Stomach smooth muscle (tissue), 2 donors: ENCODE data around the gene PRKD3.

Source experiments
- H3K27ac ChIP-seq: one replicate; pipeline ENCODE4 v1.7.0; 2013; ENCODE audit warnings: mild to moderate bottlenecking, low read length, inconsistent platforms
- H3K27me3 ChIP-seq, 2 donors: one replicate each; pipeline ENCODE4 v1.7.0; 2013; ENCODE audit warnings: low read length in 2 of 2; ENCODE audit not compliant: insufficient read depth in 2 of 2, control insufficient read depth in 1 of 2
- H3K36me3 ChIP-seq, 2 donors: one replicate each; pipeline ENCODE4 v1.7.0; 2013; ENCODE audit warnings: low read length in 2 of 2; ENCODE audit not compliant: control insufficient read depth in 2 of 2, insufficient read depth in 2 of 2
- H3K4me1 ChIP-seq: one replicate; pipeline ENCODE4 v1.7.0; 2013; ENCODE audit warnings: low read length; ENCODE audit not compliant: control insufficient read depth, insufficient read depth
- H3K4me3 ChIP-seq, 2 donors: one replicate each; pipeline ENCODE4 v1.7.0; 2013; ENCODE audit warnings: low read length in 2 of 2
- H3K9ac ChIP-seq, 2 donors: one replicate each; pipeline ENCODE4 v1.7.0; 2013; ENCODE audit warnings: low read length in 2 of 2, mild to moderate bottlenecking in 1 of 2
- H3K9me3 ChIP-seq, 2 donors: one replicate each; pipeline ENCODE4 v1.7.0; 2013; ENCODE audit warnings: low read length in 2 of 2; ENCODE audit not compliant: control insufficient read depth in 2 of 2
- donor health status: healthy.
- donor health status: Pancreatic carcinoma.

Gene PRKD3

GRCh38 chr2:37326285-37326684, 1.7 kb upstream of the PRKD3 start:
- H3K9me3 ChIP-seq = no peaks in the 10 kb centered on the region
- H3K4me1 ChIP-seq = peaks cover 4% of the 10 kb centered on the region
- H3K9ac ChIP-seq = peak overlapping the region in 1 of 2 donors; percentile 28
- H3K36me3 ChIP-seq = no peaks in the 10 kb centered on the region
- H3K4me3 ChIP-seq = no peak overlapping the region
- H3K27ac ChIP-seq = no peak overlapping the region
- H3K27me3 ChIP-seq = no peaks in the 10 kb centered on the region

GRCh38 chr2:37325625-37326071, 1.0 kb upstream of the PRKD3 start:
- H3K27me3 ChIP-seq = no peaks in the 10 kb centered on the region
- peak overlapping the region; percentile 69 for H3K27ac ChIP-seq
- H3K9ac ChIP-seq = peak overlapping the region in 1 of 2 donors; percentile 82
- H3K36me3 ChIP-seq = no peaks in the 10 kb centered on the region
- H3K4me1 ChIP-seq = peaks cover 4% of the 10 kb centered on the region
- peak overlapping the region; percentile 87 to 94 for H3K4me3 ChIP-seq
- H3K9me3 ChIP-seq = no peaks in the 10 kb centered on the region

GRCh38 chr2:37324536-37324785, 172 bp downstream of the PRKD3 start:
- Histone ChIP-seq H3K36me3 (no peaks in the 10 kb centered on the region), H3K27me3 (no peaks in the 10 kb centered on the region), H3K27ac (no peak overlapping the region), H3K9ac (peak overlapping the region in 1 of 2 donors; percentile 77), H3K9me3 (no peaks in the 10 kb centered on the region), H3K4me1 (peaks cover 4% of the 10 kb centered on the region), H3K4me3 (peak overlapping the region in 1 of 2 donors; percentile 94)

- no peaks in the 10 kb centered on the region for H3K27me3 ChIP-seq
- peak overlapping the region; percentile 77 to 91 for H3K9ac ChIP-seq
- peak overlapping the region; percentile 89 to 94 for H3K4me3 ChIP-seq
- H3K27ac ChIP-seq = peak overlapping the region; percentile 70
- H3K4me1 ChIP-seq = peaks cover 4% of the 10 kb centered on the region
- no peaks in the 10 kb centered on the region for H3K36me3 ChIP-seq
- H3K9me3 ChIP-seq = no peaks in the 10 kb centered on the region
These were observed 675 bp downstream of the PRKD3 start for GRCh38 chr2:37323781-37324535.

- peak overlapping the region; percentile 89 to 94 for H3K4me3 ChIP-seq
- H3K9ac ChIP-seq = peak overlapping the region; percentile 77 to 91
- peak overlapping the region; percentile 70 for H3K27ac ChIP-seq
- peaks cover 4% of the 10 kb centered on the region for H3K4me1 ChIP-seq
- no peaks in the 10 kb centered on the region for H3K9me3 ChIP-seq
- H3K36me3 ChIP-seq = no peaks in the 10 kb centered on the region
- H3K27me3 ChIP-seq = no peaks in the 10 kb centered on the region
These were observed 1.4 kb downstream of the PRKD3 start for GRCh38 chr2:37323176-37323780.

GRCh38 chr2:37322368-37322767, 2.3 kb downstream of the PRKD3 start:
- H3K4me1 ChIP-seq = peaks cover 4% of the 10 kb centered on the region
- H3K27ac ChIP-seq = no peak overlapping the region
- H3K9me3 ChIP-seq = no peaks in the 10 kb centered on the region
- H3K9ac ChIP-seq = peak overlapping the region in 1 of 2 donors; percentile 77
- H3K36me3 ChIP-seq = no peaks in the 10 kb centered on the region
- no peaks in the 10 kb centered on the region for H3K27me3 ChIP-seq
- peak overlapping the region; percentile 2 to 94 for H3K4me3 ChIP-seq

GRCh38 chr2:37321029-37321682, 3.5 kb downstream of the PRKD3 start:
- H3K27ac ChIP-seq = no peak overlapping the region
- no peaks in the 10 kb centered on the region for H3K9me3 ChIP-seq
- no peaks in the 10 kb centered on the region for H3K27me3 ChIP-seq
- no peaks in the 10 kb centered on the region for H3K36me3 ChIP-seq
- H3K4me1 ChIP-seq = peaks cover 4% of the 10 kb centered on the region
- no peak overlapping the region for H3K4me3 ChIP-seq
- H3K9ac ChIP-seq = no peak overlapping the region

- H3K9ac ChIP-seq = no peak overlapping the region
- H3K4me3 ChIP-seq = no peak overlapping the region
- no peaks in the 10 kb centered on the region for H3K36me3 ChIP-seq
- no peak overlapping the region for H3K27ac ChIP-seq
- H3K27me3 ChIP-seq = no peaks in the 10 kb centered on the region
- H3K4me1 ChIP-seq = peaks cover 2% of the 10 kb centered on the region
- no peaks in the 10 kb centered on the region for H3K9me3 ChIP-seq
These were observed 4.7 kb downstream of the PRKD3 start for GRCh38 chr2:37319754-37320609.

GRCh38 chr2:37318401-37318800, 6.2 kb downstream of the PRKD3 start:
- Histone ChIP-seq H3K27ac (no peak overlapping the region), H3K27me3 (no peaks in the 10 kb centered on the region), H3K9ac (no peak overlapping the region), H3K4me3 (no peak overlapping the region), H3K9me3 (no peaks in the 10 kb centered on the region), H3K36me3 (no peaks in the 10 kb centered on the region), H3K4me1 (peaks cover 2% of the 10 kb centered on the region)

- H3K27ac ChIP-seq = no peak overlapping the region
These were observed 6.9 kb downstream of the PRKD3 start for GRCh38 chr2:37317746-37318145.

More at GRCh38 chr2:37317746-37318145, 6.9 kb downstream of the PRKD3 start:
- Histone ChIP-seq H3K36me3 (no peaks in the 10 kb centered on the region), H3K27me3 (no peaks in the 10 kb centered on the region), H3K9me3 (no peaks in the 10 kb centered on the region), H3K4me3 (no peak overlapping the region), H3K9ac (no peak overlapping the region), H3K4me1 (peaks cover 2% of the 10 kb centered on the region)
